ENCODE data around the gene BCL2A1.

DNA sequence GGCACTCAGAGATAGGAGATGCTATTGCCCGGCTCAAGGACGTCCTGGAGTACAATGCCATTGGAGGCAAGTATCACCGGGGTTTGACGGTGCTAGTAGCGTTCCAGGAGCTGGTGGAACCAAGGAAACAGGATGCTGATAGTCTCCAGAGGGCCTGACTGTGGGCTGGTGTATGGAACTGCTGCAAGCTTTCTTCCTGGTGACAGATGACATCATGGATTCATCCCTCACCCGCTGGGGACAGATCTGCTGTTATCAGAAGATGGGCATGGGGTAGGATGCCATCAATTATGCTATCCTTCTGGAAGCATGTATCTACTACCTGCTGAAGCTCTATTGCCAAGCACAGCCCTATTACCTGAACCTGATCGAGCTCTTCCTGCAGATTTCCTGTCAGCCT is 26.4 kb downstream of the BCL2A1 start:
- TF ChIP-seq, protein P1, sequence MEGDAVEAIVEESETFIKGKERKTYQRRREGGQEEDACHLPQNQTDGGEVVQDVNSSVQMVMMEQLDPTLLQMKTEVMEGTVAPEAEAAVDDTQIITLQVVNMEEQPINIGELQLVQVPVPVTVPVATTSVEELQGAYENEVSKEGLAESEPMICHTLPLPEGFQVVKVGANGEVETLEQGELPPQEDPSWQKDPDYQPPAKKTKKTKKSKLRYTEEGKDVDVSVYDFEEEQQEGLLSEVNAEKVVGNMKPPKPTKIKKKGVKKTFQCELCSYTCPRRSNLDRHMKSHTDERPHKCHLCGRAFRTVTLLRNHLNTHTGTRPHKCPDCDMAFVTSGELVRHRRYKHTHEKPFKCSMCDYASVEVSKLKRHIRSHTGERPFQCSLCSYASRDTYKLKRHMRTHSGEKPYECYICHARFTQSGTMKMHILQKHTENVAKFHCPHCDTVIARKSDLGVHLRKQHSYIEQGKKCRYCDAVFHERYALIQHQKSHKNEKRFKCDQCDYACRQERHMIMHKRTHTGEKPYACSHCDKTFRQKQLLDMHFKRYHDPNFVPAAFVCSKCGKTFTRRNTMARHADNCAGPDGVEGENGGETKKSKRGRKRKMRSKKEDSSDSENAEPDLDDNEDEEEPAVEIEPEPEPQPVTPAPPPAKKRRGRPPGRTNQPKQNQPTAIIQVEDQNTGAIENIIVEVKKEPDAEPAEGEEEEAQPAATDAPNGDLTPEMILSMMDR (IDR thresholded peaks at IDR 0.05): no peak
- TF ChIP-seq POLR2AphosphoS5 (IDR thresholded peaks at IDR 0.05): no peak
